ENCODE data around the gene KCNJ16. TPM values are rescaled to one million over a fixed set of nuclear protein-coding genes. Genes with fewer than 3 reads are reported as not detected.

Gene KCNJ16
- total RNA-seq, 1 donor from 2014 or later = 0.17 TPM

- H3K36me3 Mint-ChIP-seq (ENCODE audit: low read depth) = no peaks in the 10 kb centered on the region
- no peaks in the 10 kb centered on the region for H3K27me3 Mint-ChIP-seq (ENCODE audit: low read depth)
- no peak for TF ChIP-seq CTCF (IDR thresholded peaks at IDR 0.05)
- H3K4me3 Mint-ChIP-seq (ENCODE audit: unreplicated experiment) = no peak overlapping the region
- H3K4me1 Mint-ChIP-seq (ENCODE audit: low read depth) = peaks cover 17% of the 10 kb centered on the region
- H3K27ac Mint-ChIP-seq (ENCODE audit: unreplicated experiment) = no peak overlapping the region
- no peak for DNase-seq (ENCODE audit: low spot score)
- H3K9me3 Mint-ChIP-seq (ENCODE audit: low read depth) = peaks cover 5% of the 10 kb centered on the region
These were observed 39.4 kb downstream of the KCNJ16 start for GRCh38 chr17:70114405-70114804.

- Mint-ChIP-seq H3K4me3 (ENCODE audit: unreplicated experiment) (no peak overlapping the region), H3K27ac (ENCODE audit: unreplicated experiment) (no peak overlapping the region), H3K27me3 (ENCODE audit: low read depth) (no peaks in the 10 kb centered on the region), H3K36me3 (ENCODE audit: low read depth) (no peaks in the 10 kb centered on the region), H3K4me1 (ENCODE audit: low read depth) (peaks cover 10% of the 10 kb centered on the region), H3K9me3 (ENCODE audit: low read depth) (peaks cover 5% of the 10 kb centered on the region)
- DNase-seq (ENCODE audit: low spot score) = no peak
- TF ChIP-seq CTCF (IDR thresholded peaks at IDR 0.05) = no peak
These were observed 40.1 kb downstream of the KCNJ16 start for GRCh38 chr17:70115126-70115525.

- no peaks in the 10 kb centered on the region for H3K27me3 Mint-ChIP-seq (ENCODE audit: low read depth)
- no peak overlapping the region for H3K4me3 Mint-ChIP-seq (ENCODE audit: unreplicated experiment)
- TF ChIP-seq CTCF (IDR thresholded peaks at IDR 0.05) = no peak
- peaks cover 5% of the 10 kb centered on the region for H3K9me3 Mint-ChIP-seq (ENCODE audit: low read depth)
- H3K36me3 Mint-ChIP-seq (ENCODE audit: low read depth) = no peaks in the 10 kb centered on the region
- no peaks in the 10 kb centered on the region for H3K4me1 Mint-ChIP-seq (ENCODE audit: low read depth)
- DNase-seq (ENCODE audit: low spot score) = no peak
- no peak overlapping the region for H3K27ac Mint-ChIP-seq (ENCODE audit: unreplicated experiment)
These were observed 41.9 kb downstream of the KCNJ16 start for GRCh38 chr17:70116919-70117318.

GRCh38 chr17:70119545-70119944 lies 44.5 kb downstream of the KCNJ16 start:
- no peak for DNase-seq (ENCODE audit: low spot score)
- Mint-ChIP-seq H3K36me3 (ENCODE audit: low read depth) (no peaks in the 10 kb centered on the region), H3K4me3 (ENCODE audit: unreplicated experiment) (no peak overlapping the region), H3K4me1 (ENCODE audit: low read depth) (no peaks in the 10 kb centered on the region), H3K27me3 (ENCODE audit: low read depth) (no peaks in the 10 kb centered on the region), H3K9me3 (ENCODE audit: low read depth) (peaks cover 5% of the 10 kb centered on the region), H3K27ac (ENCODE audit: unreplicated experiment) (no peak overlapping the region)
- no peak for TF ChIP-seq CTCF (IDR thresholded peaks at IDR 0.05)

- Mint-ChIP-seq H3K9me3 (ENCODE audit: low read depth) (peaks cover 5% of the 10 kb centered on the region), H3K4me3 (ENCODE audit: unreplicated experiment) (no peak overlapping the region), H3K36me3 (ENCODE audit: low read depth) (no peaks in the 10 kb centered on the region), H3K27me3 (ENCODE audit: low read depth) (no peaks in the 10 kb centered on the region), H3K27ac (ENCODE audit: unreplicated experiment) (no peak overlapping the region), H3K4me1 (ENCODE audit: low read depth) (no peaks in the 10 kb centered on the region)
- no peak for DNase-seq (ENCODE audit: low spot score)
- no peak for TF ChIP-seq CTCF (IDR thresholded peaks at IDR 0.05)
These were observed 45.0 kb downstream of the KCNJ16 start for GRCh38 chr17:70119983-70120382.
